GM21737 (cell line): ENCODE results near the gene TEX29.

Experiments
- ATAC-seq: cut with Tn5 transposase; IDR thresholded peaks from one replicate; pipeline ENCODE4 v1.9.1; 2021; ENCODE audit warnings: mild to moderate bottlenecking, moderate library complexity; ENCODE audit not compliant: unreplicated experiment

Gene TEX29

GRCh38 chr13:111319998-111320911, at the start of gene TEX29:
TSS of gene TEX29 (plus strand) at chr13:111320642. CDS start at chr13:111320891, 249 bp downstream.
- no peak for ATAC-seq

- ATAC-seq, result no peak
These were observed 49.4 kb upstream of the TEX29 start for GRCh38 chr13:111270765-111271698.

- no peak for ATAC-seq
These were observed 48.3 kb upstream of the TEX29 start for GRCh38 chr13:111272117-111272516.

DNA sequence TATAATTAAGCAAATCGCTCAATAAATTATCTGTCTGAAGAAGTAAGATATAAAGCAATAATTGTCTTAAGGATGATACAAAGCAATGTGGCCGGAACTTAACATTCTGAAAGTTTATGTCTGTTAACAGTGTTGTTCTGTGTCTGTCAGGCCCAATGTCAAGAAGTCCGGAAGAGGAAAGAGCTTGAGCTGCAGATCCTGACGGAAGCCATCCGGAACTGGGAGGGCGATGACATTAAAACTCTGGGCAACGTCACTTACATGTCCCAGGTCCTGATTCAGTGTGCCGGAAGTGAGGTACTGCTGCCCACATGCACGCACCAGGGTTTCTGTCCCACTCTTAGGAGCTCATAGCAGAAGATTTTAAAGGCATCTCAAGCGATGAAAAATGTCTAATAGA, 45.1 kb upstream of the TEX29 start:
- no peak for ATAC-seq

- ATAC-seq, result no peak
These were observed 44.3 kb upstream of the TEX29 start for GRCh38 chr13:111275995-111276618.

DNA sequence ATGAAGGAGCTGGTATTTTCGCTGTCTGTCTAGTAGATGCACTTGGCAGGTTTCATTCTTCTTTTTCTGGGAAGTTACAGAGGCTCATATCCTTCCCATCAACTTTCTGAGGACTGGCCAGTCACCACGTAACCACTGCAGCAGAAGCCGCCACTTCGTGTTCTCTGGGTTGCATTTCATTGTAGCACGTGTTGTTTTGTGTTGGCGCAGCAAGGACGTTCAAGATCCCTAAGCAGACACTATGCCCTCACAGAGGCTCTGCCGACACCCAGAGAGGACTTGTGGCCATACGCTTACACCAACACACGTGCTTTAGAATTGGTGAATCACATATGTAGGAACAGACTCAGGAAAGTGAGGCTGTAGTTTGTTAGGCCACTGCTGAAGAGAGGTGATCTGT, 42.2 kb upstream of the TEX29 start:
- ATAC-seq, result no peak

- no peak for ATAC-seq
These were observed 41.4 kb upstream of the TEX29 start for GRCh38 chr13:111278743-111279652.

GRCh38 chr13:111280226-111280625, 40.2 kb upstream of the TEX29 start:
- ATAC-seq, result no peak

DNA sequence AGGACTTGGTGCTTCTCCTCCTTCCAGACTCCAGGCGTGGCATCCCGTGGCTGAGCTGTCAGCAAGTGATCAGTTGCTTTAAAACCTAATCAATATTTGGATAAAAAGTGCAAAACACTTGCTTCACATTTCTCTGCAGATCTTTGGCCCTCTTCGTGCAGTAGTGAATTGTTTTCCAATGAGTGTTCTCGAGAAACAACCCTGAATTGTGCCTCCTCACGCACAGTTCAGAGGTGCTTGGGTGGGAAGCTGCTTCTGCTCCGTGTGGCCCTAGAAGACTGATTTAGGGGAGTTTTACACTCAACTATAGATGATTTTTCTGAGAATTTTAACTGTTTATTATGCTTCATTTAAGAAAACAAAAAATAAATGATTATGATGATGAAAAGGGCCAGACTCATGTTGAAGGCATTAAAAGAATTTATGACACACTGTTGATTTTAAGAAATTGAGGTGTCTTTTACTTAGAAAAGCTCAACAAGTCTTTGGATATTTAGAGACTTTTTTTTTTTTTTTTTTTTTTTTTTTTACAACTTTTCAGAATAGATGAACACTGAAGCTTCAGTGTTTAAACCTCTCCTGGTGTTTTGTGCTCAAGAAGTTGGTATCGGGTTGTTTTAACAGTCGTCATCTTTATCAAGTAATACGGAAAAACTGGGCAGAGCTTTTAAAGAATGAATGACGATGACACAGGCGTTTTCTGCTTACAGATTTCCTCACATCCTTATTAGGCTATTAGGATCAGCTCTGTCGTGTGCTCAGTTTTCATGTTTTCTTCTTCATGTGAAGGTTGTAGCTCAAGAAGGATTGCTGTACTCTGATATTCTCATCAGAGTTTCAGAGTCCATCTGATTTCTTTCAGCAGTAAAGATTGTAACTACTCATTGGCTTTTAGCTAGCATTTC, 39.5 kb upstream of the TEX29 start:
- ATAC-seq, result no peak

DNA sequence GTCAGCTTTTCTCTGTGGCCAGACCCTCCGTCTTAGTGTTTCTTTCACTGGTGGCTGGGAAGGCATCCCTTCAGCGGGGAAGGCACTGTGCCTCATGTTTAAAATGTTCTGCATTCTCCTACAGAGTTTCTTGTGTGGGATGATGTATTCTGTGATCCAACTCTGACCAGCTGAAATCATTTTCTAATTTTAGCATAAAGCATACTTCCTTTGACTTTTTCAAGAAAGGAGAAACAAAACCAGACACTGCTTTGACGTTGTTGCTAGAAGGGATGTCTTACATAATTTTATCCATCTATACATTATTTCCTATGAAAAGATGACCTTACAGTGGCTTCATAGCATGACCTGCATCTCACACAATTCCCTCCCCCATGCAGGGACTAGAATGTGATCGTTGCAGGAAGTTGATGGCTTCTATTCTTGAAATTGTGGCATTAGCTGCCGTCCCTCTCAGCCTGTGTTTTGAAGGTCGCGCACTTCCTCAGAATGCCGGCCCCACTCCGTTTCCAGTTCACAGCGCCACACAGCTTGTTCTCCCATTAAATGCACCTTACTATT, 38.6 kb upstream of the TEX29 start:
- ATAC-seq, result no peak

DNA sequence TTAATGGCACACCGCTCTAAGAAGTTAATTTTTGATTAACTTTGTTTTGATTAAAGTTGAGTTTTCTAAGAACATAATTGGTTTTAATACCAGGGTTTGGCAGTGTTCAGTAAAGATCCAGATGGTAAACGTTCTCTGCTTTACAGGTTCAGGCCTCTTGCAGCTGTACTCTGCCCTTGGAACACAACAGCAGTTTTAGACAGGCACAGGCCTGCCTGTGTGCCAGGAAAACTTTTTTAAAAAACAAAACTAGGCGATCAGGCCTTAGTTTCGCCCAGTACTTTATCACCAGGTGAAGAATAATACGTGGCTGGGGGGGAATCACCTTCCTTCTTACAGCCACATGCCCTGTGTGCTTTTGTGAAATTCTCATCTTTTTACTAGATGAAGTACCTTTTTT, 38.0 kb upstream of the TEX29 start:
- ATAC-seq, result no peak

GRCh38 chr13:111282997-111283396, 37.4 kb upstream of the TEX29 start:
- no peak for ATAC-seq

GRCh38 chr13:111283457-111283856, 37.0 kb upstream of the TEX29 start:
- ATAC-seq, result no peak

DNA sequence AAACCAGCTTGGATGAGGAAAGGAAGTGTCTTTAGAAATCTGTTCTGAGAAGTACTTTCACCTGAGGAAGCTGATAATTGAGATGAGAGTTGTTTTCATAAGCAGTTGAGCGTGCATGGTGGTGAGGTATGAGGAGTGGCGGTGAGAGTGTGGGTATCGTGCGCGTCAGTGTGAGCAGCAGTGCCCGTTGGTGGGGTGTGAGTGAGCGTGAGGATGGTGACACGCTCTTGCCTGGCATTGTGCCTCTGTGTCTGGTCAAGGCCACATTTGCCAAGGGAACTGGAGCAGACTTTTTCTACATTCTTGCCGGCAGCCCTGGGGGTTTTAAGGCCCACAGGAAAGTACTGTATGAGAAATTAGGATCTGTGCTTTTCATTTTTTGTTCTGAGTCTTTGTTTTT, 36.5 kb upstream of the TEX29 start:
- ATAC-seq, result no peak

DNA sequence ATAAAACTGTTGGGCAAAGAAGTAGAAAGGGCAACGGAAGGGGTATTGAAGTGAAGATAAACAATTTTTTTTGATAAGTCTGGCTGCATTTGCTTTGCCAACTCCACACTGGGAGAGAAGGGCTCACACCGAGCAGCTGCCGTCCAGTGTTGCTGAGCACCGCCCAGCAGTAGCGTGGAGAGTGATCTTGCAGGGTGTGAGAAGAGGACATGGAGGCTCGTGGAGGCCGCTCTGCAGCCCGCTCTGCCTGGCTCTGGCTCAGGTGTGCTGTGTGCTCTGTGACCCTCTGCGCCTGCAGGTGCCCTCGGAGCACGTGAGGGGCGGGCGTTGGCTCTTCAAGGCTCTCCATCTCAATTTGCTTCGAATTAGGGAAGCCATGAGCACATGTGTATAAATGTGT, 35.9 kb upstream of the TEX29 start:
- no peak for ATAC-seq

DNA sequence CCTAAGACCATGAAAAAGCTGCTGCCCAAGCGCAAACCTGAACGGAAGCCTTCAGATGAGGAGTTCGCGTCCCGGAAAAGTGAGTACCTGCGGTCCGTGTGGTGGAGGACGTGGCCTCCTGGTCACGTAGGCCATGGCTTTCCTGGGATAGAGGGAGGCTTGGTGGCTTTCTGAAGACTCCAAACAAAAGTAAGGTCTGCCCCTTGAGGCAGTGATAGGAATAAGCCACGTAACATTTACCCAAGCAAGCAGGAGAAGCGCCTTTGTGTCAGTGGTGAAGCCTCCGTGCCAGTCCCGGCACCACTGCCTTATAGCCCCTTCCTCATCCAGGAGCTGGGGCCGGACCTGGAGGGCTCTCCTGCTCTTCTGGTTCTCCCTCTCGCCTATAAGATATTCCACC, 34.3 kb upstream of the TEX29 start:
- ATAC-seq, result no peak

- no peak for ATAC-seq
These were observed 33.7 kb upstream of the TEX29 start for GRCh38 chr13:111286749-111287148.

GRCh38 chr13:111287201-111287600, 33.2 kb upstream of the TEX29 start:
- ATAC-seq, result no peak

DNA sequence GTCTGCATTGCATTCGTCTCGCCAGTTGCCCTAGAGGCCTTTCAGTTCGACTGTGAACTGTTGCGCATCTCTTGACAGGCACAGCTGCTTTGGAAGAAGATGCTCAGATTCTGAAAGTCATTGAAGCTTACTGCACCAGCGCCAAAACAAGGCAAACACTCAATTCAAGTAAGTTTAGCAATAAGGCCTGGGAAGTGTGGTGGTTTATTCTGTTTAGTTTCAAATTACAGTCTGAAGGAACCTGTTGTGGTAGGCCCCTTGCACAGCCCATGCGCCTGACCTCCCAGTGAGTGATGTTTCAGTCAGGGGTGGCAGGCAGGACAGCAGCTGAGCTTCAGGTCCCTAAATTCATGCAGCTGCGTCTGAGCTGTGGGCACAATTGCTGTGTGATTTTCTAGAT, 32.2 kb upstream of the TEX29 start:
- ATAC-seq, result no peak
